Fibroblast of the aortic adventitia (primary cell): ENCODE data around the gene SPDEF. TPM values are rescaled to one million over a fixed set of nuclear protein-coding genes. Genes with fewer than 3 reads are reported as not detected.

ENCODE experiments used
- DNase-seq: peaks from one replicate; pipeline ENCODE4 v3.0.0-alpha.2; 2010; ENCODE audit warnings: low read depth
- H3K4me3 ChIP-seq: 2 replicates; pipeline ENCODE4 v1.5.1; 2011; ENCODE audit warnings: low read depth, mild to moderate bottlenecking, control low read depth, low read length, moderate library complexity
- total RNA-seq: library from RNA; depleted of rRNA; stranded (reverse); fragments of >200 nt; gene quantifications from 2 replicates; pipeline ENCODE4 v1.2.3, GENCODE V29; 2012; ENCODE audit warnings: low replicate concordance
- TF ChIP-seq, protein P1 (sequence below): IDR thresholded peaks from 2 replicates; pipeline ENCODE4 v1.5.1; 2011; ENCODE audit warnings: mild to moderate bottlenecking, low read length, control low read depth, inconsistent platforms; ENCODE audit not compliant: insufficient read depth

The SPDEF gene
- total RNA-seq, result not detected in 2 replicates

GRCh38 chr6:34556031-34556471 is at the start of gene SPDEF:
SPDEF (minus strand) TSS chr6:34556329; CDS start chr6:34544455, 11,874 bp downstream.
- TF ChIP-seq, protein P1, sequence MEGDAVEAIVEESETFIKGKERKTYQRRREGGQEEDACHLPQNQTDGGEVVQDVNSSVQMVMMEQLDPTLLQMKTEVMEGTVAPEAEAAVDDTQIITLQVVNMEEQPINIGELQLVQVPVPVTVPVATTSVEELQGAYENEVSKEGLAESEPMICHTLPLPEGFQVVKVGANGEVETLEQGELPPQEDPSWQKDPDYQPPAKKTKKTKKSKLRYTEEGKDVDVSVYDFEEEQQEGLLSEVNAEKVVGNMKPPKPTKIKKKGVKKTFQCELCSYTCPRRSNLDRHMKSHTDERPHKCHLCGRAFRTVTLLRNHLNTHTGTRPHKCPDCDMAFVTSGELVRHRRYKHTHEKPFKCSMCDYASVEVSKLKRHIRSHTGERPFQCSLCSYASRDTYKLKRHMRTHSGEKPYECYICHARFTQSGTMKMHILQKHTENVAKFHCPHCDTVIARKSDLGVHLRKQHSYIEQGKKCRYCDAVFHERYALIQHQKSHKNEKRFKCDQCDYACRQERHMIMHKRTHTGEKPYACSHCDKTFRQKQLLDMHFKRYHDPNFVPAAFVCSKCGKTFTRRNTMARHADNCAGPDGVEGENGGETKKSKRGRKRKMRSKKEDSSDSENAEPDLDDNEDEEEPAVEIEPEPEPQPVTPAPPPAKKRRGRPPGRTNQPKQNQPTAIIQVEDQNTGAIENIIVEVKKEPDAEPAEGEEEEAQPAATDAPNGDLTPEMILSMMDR, result no peak
- H3K4me3 ChIP-seq, result no peak within 1 kb of the TSS
- no peak for DNase-seq

DNA sequence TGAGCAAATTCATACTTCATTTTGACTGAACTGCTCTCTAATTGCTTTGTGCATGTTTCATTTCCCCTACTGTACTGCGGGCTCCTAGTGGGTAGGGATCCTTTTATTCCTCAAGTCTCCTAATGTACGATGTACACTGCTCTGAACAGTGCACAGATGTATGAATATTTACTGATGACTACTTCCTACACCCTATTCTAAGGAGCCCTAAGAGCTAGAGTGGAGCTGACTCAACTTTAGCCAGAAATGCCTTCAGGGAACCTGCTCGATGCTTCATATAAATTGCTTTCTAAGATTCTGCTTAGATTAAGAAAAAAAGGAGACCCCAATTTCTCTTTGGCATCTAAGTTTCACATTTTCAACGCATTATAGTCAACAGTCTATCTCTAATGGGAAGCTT is 47.6 kb upstream of the SPDEF start:
- DNase-seq, result no peak
- no peak overlapping the region for H3K4me3 ChIP-seq
- TF ChIP-seq, protein P1, result no peak

DNA sequence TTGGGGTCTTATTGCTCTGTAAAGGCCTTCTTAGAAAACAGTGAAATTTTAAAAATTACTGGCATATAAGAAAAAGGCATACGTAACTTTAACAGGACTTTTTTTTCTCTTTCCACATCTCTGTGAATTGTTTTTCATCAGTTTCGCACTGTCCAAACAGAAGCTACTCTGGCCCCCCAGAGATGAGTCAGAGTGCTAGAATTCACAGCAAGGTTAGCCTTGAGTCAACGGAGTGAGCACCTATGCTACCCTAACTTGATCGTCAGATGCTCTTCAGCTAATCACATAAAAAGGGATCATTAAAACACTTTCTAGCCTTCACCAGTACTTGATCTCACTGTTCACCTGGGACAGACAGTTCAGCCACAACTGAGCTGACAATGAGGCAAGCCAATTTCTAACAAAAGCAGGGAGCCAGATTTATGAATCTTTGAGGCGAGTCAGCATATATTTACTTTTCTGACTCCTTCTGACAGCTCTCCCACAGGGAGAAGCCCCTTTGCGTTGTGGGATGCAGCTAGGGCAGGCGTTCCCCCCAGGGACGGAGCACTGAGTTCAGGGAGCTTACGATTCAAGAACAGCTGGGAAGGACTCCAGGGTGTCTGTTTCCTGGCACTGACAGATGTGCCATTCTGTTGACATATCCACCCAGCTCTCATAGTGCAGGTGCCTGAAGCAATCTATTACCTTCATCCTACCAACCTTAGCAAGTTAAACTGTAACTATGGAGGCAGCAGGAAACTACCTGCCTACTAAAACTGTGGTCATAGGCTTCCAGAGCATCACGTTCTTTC is 46.4 kb upstream of the SPDEF start:
- DNase-seq, result no peak
- TF ChIP-seq, protein P1, result no peak
- no peak overlapping the region for H3K4me3 ChIP-seq

- H3K4me3 ChIP-seq, result no peak overlapping the region
- DNase-seq, result no peak
- TF ChIP-seq, protein P1, result no peak
Measured at GRCh38 chr6:34601706-34602105, 45.6 kb upstream of the SPDEF start.

DNA sequence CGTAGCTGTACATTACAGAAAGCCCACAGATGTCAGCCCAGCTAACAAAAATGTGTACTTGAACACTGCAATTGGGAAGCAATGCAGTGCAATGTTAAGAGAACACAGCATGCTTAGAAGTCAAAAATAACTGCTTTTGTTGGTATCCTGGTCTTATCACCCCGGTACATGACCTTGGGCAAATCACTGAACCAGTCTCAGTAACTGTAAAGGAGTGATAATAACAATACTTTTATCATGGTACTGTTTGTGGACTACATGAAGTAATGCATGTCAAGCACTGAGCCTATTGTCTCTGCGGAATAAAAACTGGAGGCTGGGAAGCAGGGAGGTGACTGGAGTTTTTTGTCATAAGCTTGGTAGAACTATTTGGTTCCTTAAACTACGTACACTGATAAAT is 44.7 kb upstream of the SPDEF start:
- H3K4me3 ChIP-seq, result no peak overlapping the region
- TF ChIP-seq, protein P1, result no peak
- DNase-seq, result no peak

- TF ChIP-seq, protein P1, result no peak
- DNase-seq, result no peak
- no peak overlapping the region for H3K4me3 ChIP-seq
Measured at GRCh38 chr6:34600101-34600500, 44.0 kb upstream of the SPDEF start.
